Osteoblast (primary cell): ENCODE results near the gene RPUSD1. TPM values are rescaled to one million over a fixed set of nuclear protein-coding genes. Genes with fewer than 3 reads are reported as not detected.

Experiments used
- DNase-seq: peaks from one replicate; pipeline ENCODE4 v3.0.0; 2011; ENCODE audit warnings: low spot score, mixed read lengths; ENCODE audit not compliant: insufficient read length; ENCODE audit errors: missing footprints
- H2AFZ ChIP-seq: 2 replicates; pipeline ENCODE4 v1.6.0; 2011; ENCODE audit warnings: mild to moderate bottlenecking, low read length
- H3K27ac ChIP-seq: 2 replicates; pipeline ENCODE4 v1.5.1; 2011; ENCODE audit warnings: mild to moderate bottlenecking, low read depth, low read length, moderate library complexity
- H3K27me3 ChIP-seq: 2 replicates; pipeline ENCODE4 v1.6.0; 2012; ENCODE audit warnings: mild to moderate bottlenecking, control low read depth, inconsistent platforms, low read length, moderate library complexity; ENCODE audit not compliant: insufficient read depth
- H3K36me3 ChIP-seq: 2 replicates; pipeline ENCODE4 v1.5.1; 2011; ENCODE audit warnings: mild to moderate bottlenecking, low read length, control low read depth, moderate library complexity; ENCODE audit not compliant: insufficient read depth
- H3K4me1 ChIP-seq: 2 replicates; pipeline ENCODE4 v1.5.1; 2011; ENCODE audit warnings: mild to moderate bottlenecking, low read length, control low read depth, moderate library complexity; ENCODE audit not compliant: insufficient read depth
- H3K4me2 ChIP-seq: 2 replicates; pipeline ENCODE4 v1.6.0; 2011; ENCODE audit warnings: mild to moderate bottlenecking, low read length; ENCODE audit not compliant: insufficient read depth
- H3K4me3 ChIP-seq: fragments of 200-600 bp; sonication (generic); 3 replicates; pipeline ENCODE4 v1.5.1; 2012; ENCODE audit warnings: mild to moderate bottlenecking, low read length, inconsistent platforms; ENCODE audit not compliant: insufficient read depth
- H3K79me2 ChIP-seq: 2 replicates; pipeline ENCODE4 v1.6.0; 2012; ENCODE audit warnings: mild to moderate bottlenecking, low read length, control low read depth, inconsistent platforms; ENCODE audit not compliant: insufficient read depth
- H3K9me3 ChIP-seq: 2 replicates; pipeline ENCODE4 v1.5.1; 2011; ENCODE audit warnings: low read depth, low read length, control low read depth
- H4K20me1 ChIP-seq: 2 replicates; pipeline ENCODE4 v1.6.0; 2012; ENCODE audit warnings: mild to moderate bottlenecking, low read length, control low read depth; ENCODE audit not compliant: insufficient read depth
- CTCF ChIP-seq: IDR thresholded peaks from 2 replicates; pipeline ENCODE4 v1.5.1; 2011; ENCODE audit warnings: mild to moderate bottlenecking, low read depth, low read length, moderate library complexity; ENCODE audit errors: extremely low read depth
- total RNA-seq: library from RNA; depleted of rRNA; stranded (reverse); fragments of >200 nt; gene quantifications from 2 replicates; pipeline ENCODE4 v1.2.3, GENCODE V29; 2012

RPUSD1 gene
- total RNA-seq, 1 donor: 28.2 TPM

- Histone ChIP-seq H4K20me1 (no peaks in the 10 kb centered on the region), H3K79me2 (no peaks in the 10 kb centered on the region), H3K4me1 (peaks cover 6% of the 10 kb centered on the region), H2AFZ (no peak overlapping the region), H3K36me3 (no peaks in the 10 kb centered on the region), H3K9me3 (no peaks in the 10 kb centered on the region), H3K27me3 (peaks cover 14% of the 10 kb centered on the region), H3K27ac (no peak overlapping the region), H3K4me2 (no peak overlapping the region), H3K4me3 (no peak overlapping the region)
- no peak for DNase-seq
- TF ChIP-seq CTCF: no peak
Observed at GRCh38 chr16:830107-830870, 42.1 kb upstream of the RPUSD1 start.

GRCh38 chr16:828891-829290, 40.7 kb upstream of the RPUSD1 start:
- Histone ChIP-seq H3K79me2 (no peaks in the 10 kb centered on the region), H2AFZ (no peak overlapping the region), H3K4me2 (no peak overlapping the region), H4K20me1 (no peaks in the 10 kb centered on the region), H3K4me1 (peaks cover 10% of the 10 kb centered on the region), H3K9me3 (no peaks in the 10 kb centered on the region), H3K27ac (no peak overlapping the region), H3K36me3 (no peaks in the 10 kb centered on the region), H3K27me3 (peaks cover 23% of the 10 kb centered on the region), H3K4me3 (no peak overlapping the region)
- no peak for TF ChIP-seq CTCF
- no peak for DNase-seq

GRCh38 chr16:827513-827912, 39.3 kb upstream of the RPUSD1 start:
- TF ChIP-seq CTCF: no peak
- Histone ChIP-seq H3K9me3 (no peaks in the 10 kb centered on the region), H3K4me1 (peaks cover 10% of the 10 kb centered on the region), H3K27me3 (peaks cover 20% of the 10 kb centered on the region), H3K79me2 (no peaks in the 10 kb centered on the region), H3K4me3 (no peak overlapping the region), H4K20me1 (no peaks in the 10 kb centered on the region), H3K4me2 (no peak overlapping the region), H3K36me3 (no peaks in the 10 kb centered on the region), H3K27ac (no peak overlapping the region), H2AFZ (no peak overlapping the region)
- DNase-seq: no peak

GRCh38 chr16:825341-826061, 37.3 kb upstream of the RPUSD1 start:
- no peaks in the 10 kb centered on the region for H3K9me3 ChIP-seq
- peaks cover 18% of the 10 kb centered on the region for H3K27me3 ChIP-seq
- H2AFZ ChIP-seq: peak overlapping the region; percentile 78
- peaks cover 10% of the 10 kb centered on the region for H3K4me1 ChIP-seq
- no peaks in the 10 kb centered on the region for H4K20me1 ChIP-seq
- TF ChIP-seq CTCF: no peak
- H3K4me3 ChIP-seq: peak overlapping the region; percentile 61
- peak overlapping the region; percentile 82 for H3K4me2 ChIP-seq
- peak; percentile 93 for DNase-seq
- H3K36me3 ChIP-seq: no peaks in the 10 kb centered on the region
- H3K79me2 ChIP-seq: no peaks in the 10 kb centered on the region
- no peak overlapping the region for H3K27ac ChIP-seq
